ENCODE results near the gene NHLRC2. TPM values are rescaled to one million over a fixed set of nuclear protein-coding genes. Genes with fewer than 3 reads are reported as not detected.

Gene NHLRC2
- total RNA-seq, 2 donors from 2014 or later: 37.7 to 54.9 TPM

GRCh38 chr10:113880236-113880635, 25.8 kb downstream of the NHLRC2 start:
- 91 to 100% methylated on average over 1 of the region's 1 CpG for WGBS, 2 experiments (ENCODE audit: insufficient coverage in 1 of 2, insufficient read length in 1 of 2)

GRCh38 chr10:113882240-113882639, 27.8 kb downstream of the NHLRC2 start:
- Mint-ChIP-seq H3K4me1 (no peaks in the 10 kb centered on the region), H3K36me3 (ENCODE audit: low read depth) (peaks cover 51% of the 10 kb centered on the region), H3K27me3 (ENCODE audit: insufficient read depth) (no peaks in the 10 kb centered on the region), H3K9me3 (no peaks in the 10 kb centered on the region), H3K27ac (no peak overlapping the region), H3K4me3 (no peak overlapping the region)
- TF ChIP-seq CTCF (conservative IDR thresholded peaks at IDR 0.05): no peak
- no peak overlapping the region for H3K4me3 ChIP-seq (ENCODE audit: low read length)
- H3K9me3 ChIP-seq (ENCODE audit: control insufficient read depth, low read length): no peaks in the 10 kb centered on the region
- 90 to 100% methylated on average over 2 of the region's 2 CpGs for WGBS, 2 experiments (ENCODE audit: insufficient coverage in 1 of 2, insufficient read length in 1 of 2)
- H3K27me3 ChIP-seq (ENCODE audit: control insufficient read depth, insufficient read depth, low read length, poor library complexity, severe bottlenecking): no peaks in the 10 kb centered on the region
- no peak overlapping the region for H3K9ac ChIP-seq (ENCODE audit: extremely low read depth, low read length, poor library complexity, severe bottlenecking)
- DNase-seq: no peak
- H3K27ac ChIP-seq (ENCODE audit: low read depth, low read length): no peak overlapping the region
- no peaks in the 10 kb centered on the region for H3K4me1 ChIP-seq (ENCODE audit: control insufficient read depth, insufficient read depth, low read length)
- H3K36me3 ChIP-seq (ENCODE audit: control insufficient read depth, insufficient read depth, low read length): peaks cover 79% of the 10 kb centered on the region

More at GRCh38 chr10:113880236-113880635, 25.8 kb downstream of the NHLRC2 start:
- peaks cover 32% of the 10 kb centered on the region for H3K36me3 Mint-ChIP-seq (ENCODE audit: low read depth)
- Histone ChIP-seq H3K9me3 (ENCODE audit: control insufficient read depth, low read length) (no peaks in the 10 kb centered on the region), H3K27me3 (ENCODE audit: control insufficient read depth, insufficient read depth, low read length, poor library complexity, severe bottlenecking) (no peaks in the 10 kb centered on the region), H3K27ac (ENCODE audit: low read depth, low read length) (no peak overlapping the region), H3K4me3 (ENCODE audit: low read length) (no peak overlapping the region), H3K9ac (ENCODE audit: extremely low read depth, low read length, poor library complexity, severe bottlenecking) (no peak overlapping the region), H3K36me3 (ENCODE audit: control insufficient read depth, insufficient read depth, low read length) (peaks cover 68% of the 10 kb centered on the region), H3K4me1 (ENCODE audit: control insufficient read depth, insufficient read depth, low read length) (no peaks in the 10 kb centered on the region)
- no peak overlapping the region for H3K27ac Mint-ChIP-seq
- H3K9me3 Mint-ChIP-seq: no peaks in the 10 kb centered on the region
- H3K4me1 Mint-ChIP-seq: no peaks in the 10 kb centered on the region
- no peaks in the 10 kb centered on the region for H3K27me3 Mint-ChIP-seq (ENCODE audit: insufficient read depth)
- DNase-seq: no peak
- no peak overlapping the region for H3K4me3 Mint-ChIP-seq
- no peak for TF ChIP-seq CTCF (conservative IDR thresholded peaks at IDR 0.05)

- H3K36me3 Mint-ChIP-seq (ENCODE audit: low read depth): peaks cover 55% of the 10 kb centered on the region
- 88 to 95% methylated on average over 1 of the region's 2 CpGs for WGBS, 2 experiments (ENCODE audit: insufficient coverage in 1 of 2, insufficient read length in 1 of 2)
- Histone ChIP-seq H3K27ac (ENCODE audit: low read depth, low read length) (no peak overlapping the region), H3K9me3 (ENCODE audit: control insufficient read depth, low read length) (peaks cover 16% of the 10 kb centered on the region), H3K36me3 (ENCODE audit: control insufficient read depth, insufficient read depth, low read length) (peaks cover 50% of the 10 kb centered on the region), H3K27me3 (ENCODE audit: control insufficient read depth, insufficient read depth, low read length, poor library complexity, severe bottlenecking) (no peaks in the 10 kb centered on the region), H3K4me1 (ENCODE audit: control insufficient read depth, insufficient read depth, low read length) (peaks cover 7% of the 10 kb centered on the region), H3K9ac (ENCODE audit: extremely low read depth, low read length, poor library complexity, severe bottlenecking) (no peak overlapping the region), H3K4me3 (ENCODE audit: low read length) (no peak overlapping the region)
- H3K4me1 Mint-ChIP-seq: peaks cover 15% of the 10 kb centered on the region
- TF ChIP-seq CTCF (conservative IDR thresholded peaks at IDR 0.05): no peak
- no peak overlapping the region for H3K27ac Mint-ChIP-seq
- H3K4me3 Mint-ChIP-seq: no peak overlapping the region
- no peaks in the 10 kb centered on the region for H3K27me3 Mint-ChIP-seq (ENCODE audit: insufficient read depth)
- peaks cover 5% of the 10 kb centered on the region for H3K9me3 Mint-ChIP-seq
- no peak for DNase-seq
Observed at GRCh38 chr10:113889911-113890310, 35.5 kb downstream of the NHLRC2 start.
